B cell (primary cell): ENCODE measurements around the gene EBPL. TPM values are rescaled to one million over a fixed set of nuclear protein-coding genes. Genes with fewer than 3 reads are reported as not detected.

Experiments
- ATAC-seq: fragments of 200-7000 bp; cut with Tn5 transposase; one replicate; pipeline ENCODE4 v1.10.0; 2021; ENCODE audit warnings: low read depth, mild to moderate bottlenecking, moderate number of reproducible peaks, moderate library complexity
- CTCF ChIA-PET: fragments of 350-600 bp; sonication (Branson Sonifier 250); formaldehyde crosslinking; loops from one replicate; lab custom pipeline; 2021; ENCODE audit warnings: antibody characterized with exemption, inconsistent platforms; lab: Charles Lee
- POLR2A ChIA-PET: fragments of 350-600 bp; sonication (Branson Sonifier 250); formaldehyde crosslinking; loops from one replicate; lab custom pipeline; 2021; ENCODE audit warnings: antibody characterized with exemption; lab: Charles Lee
- DNase-seq: peaks from one replicate; pipeline ENCODE4 v3.0.0; 2013
- H2AFZ ChIP-seq: 2 replicates; pipeline ENCODE4 v1.6.1; 2012; ENCODE audit warnings: mild to moderate bottlenecking, low read depth, low read length; ENCODE audit not compliant: insufficient read depth, poor library complexity, severe bottlenecking
- H3K27ac ChIP-seq, 2 donors: 1 replicate in 1 of 2; 2 replicates in 1 of 2; pipeline ENCODE4 v1.5.1; 2012 to 2013; ENCODE audit warnings: low read length in 2 of 2, mild to moderate bottlenecking in 2 of 2, moderate library complexity in 1 of 2
- H3K27me3 ChIP-seq, 4 experiments: fragments of 200-600 bp in 1 of 4; sonication (generic) in 1 of 4; replicated peaks in 1 of 4; 1 replicate in 2 of 4; 2 replicates in 2 of 4; pipeline versions ENCODE4 v1.6.1 to v1.7.0; 2013 to 2016; ENCODE audit warnings: low read length in 3 of 4, mild to moderate bottlenecking in 2 of 4, mixed read lengths in 1 of 4, moderate library complexity in 1 of 4; ENCODE audit not compliant: insufficient read depth in 4 of 4, control insufficient read depth in 3 of 4; ENCODE audit errors: control extremely low read depth in 1 of 4
- H3K36me3 ChIP-seq, 2 experiments: replicated peaks in 1 of 2; 1 replicate in 1 of 2; 2 replicates in 1 of 2; pipeline versions ENCODE4 v1.6.1 to v1.7.1; 2013; ENCODE audit warnings: low read length in 1 of 2; ENCODE audit not compliant: insufficient read depth in 2 of 2, control insufficient read depth in 1 of 2; ENCODE audit errors: control extremely low read depth in 1 of 2, extremely low read depth in 1 of 2
- H3K4me1 ChIP-seq, 2 donors: fragments of 200-600 bp in 1 of 2; sonication (generic) in 1 of 2; 1 replicate in 1 of 2; 2 replicates in 1 of 2; pipeline versions ENCODE4 v1.5.1 to v1.6.1; 2013 to 2017; ENCODE audit warnings: low read length in 2 of 2; ENCODE audit not compliant: control insufficient read depth in 2 of 2, insufficient read depth in 2 of 2
- H3K4me2 ChIP-seq: replicated peaks from 2 replicates; pipeline ENCODE3; 2012; ENCODE audit warnings: mild to moderate bottlenecking, low read depth, low read length; ENCODE audit not compliant: poor library complexity, severe bottlenecking
- H3K4me3 ChIP-seq, 5 experiments: fragments of 200-600 bp in 1 of 5; sonication (generic) in 1 of 5; 1 replicate in 3 of 5; 2 replicates in 2 of 5; pipeline versions ENCODE4 v1.5.1 to v1.7.0; 2011 to 2016; ENCODE audit warnings: low read length in 4 of 5, mild to moderate bottlenecking in 4 of 5, low read depth in 2 of 5, control low read depth in 1 of 5, moderate library complexity in 1 of 5; ENCODE audit not compliant: insufficient read depth in 1 of 5; ENCODE audit errors: control extremely low read depth in 1 of 5, extremely low read depth in 1 of 5
- H3K79me2 ChIP-seq: fragments of 200-600 bp; sonication (generic); one replicate; pipeline ENCODE4 v1.6.0; 2016; ENCODE audit warnings: low read length; ENCODE audit not compliant: control insufficient read depth, insufficient read depth
- H3K9ac ChIP-seq: fragments of 200-600 bp; sonication (generic); 2 replicates; pipeline ENCODE4 v1.6.1; 2017; ENCODE audit warnings: mild to moderate bottlenecking, low read length, moderate library complexity
- H3K9me3 ChIP-seq, 3 donors: one replicate each; pipeline versions ENCODE4 v1.6.1 to v1.7.1; 2013; ENCODE audit warnings: low read length in 2 of 3; ENCODE audit not compliant: control insufficient read depth in 2 of 3, insufficient read depth in 1 of 3; ENCODE audit errors: control extremely low read depth in 1 of 3
- H4K20me1 ChIP-seq: 2 replicates; pipeline ENCODE4 v1.6.0; 2012; ENCODE audit warnings: mild to moderate bottlenecking, low read length; ENCODE audit not compliant: insufficient read depth, control insufficient read depth, poor library complexity, severe bottlenecking
- H3K27ac Mint-ChIP-seq: one replicate; pipeline ENCODE4 v1.8.0; 2021; ENCODE audit warnings: mixed read lengths
- H3K27me3 Mint-ChIP-seq: one replicate; pipeline ENCODE4 v1.8.0; 2021; ENCODE audit warnings: mixed read lengths
- H3K4me1 Mint-ChIP-seq: one replicate; pipeline ENCODE4 v1.8.0; 2021; ENCODE audit warnings: mixed read lengths
- H3K4me3 Mint-ChIP-seq: one replicate; pipeline ENCODE4 v1.8.0; 2021; ENCODE audit warnings: mixed read lengths
- H3K9me3 Mint-ChIP-seq: one replicate; pipeline ENCODE4 v1.8.0; 2022; ENCODE audit warnings: mixed read lengths; ENCODE audit not compliant: insufficient read depth
- EZH2 ChIP-seq: IDR thresholded peaks from 2 replicates; pipeline ENCODE4 v1.6.1; 2012; ENCODE audit warnings: borderline replicate concordance, low read depth, mild to moderate bottlenecking, moderate library complexity, low read length; ENCODE audit not compliant: insufficient read depth, poor library complexity, severe bottlenecking
- WGBS: methylation state at CpG from one replicate; pipeline ENCODE4 v1.1.5; 2013; ENCODE audit warnings: missing lambda C conversion rate; ENCODE audit not compliant: insufficient coverage; 5-methylcytosine and 5-hydroxymethylcytosine counted together
- intact Hi-C: fragments of 100-400 bp; cut with micrococcal nuclease; formaldehyde crosslinking; loops from one replicate; pipeline ENCODE4 v1.10.0; 2022
- polyA plus RNA-seq: library from polyadenylated mRNA; depleted of rRNA; stranded (reverse); fragments of >200 nt; gene quantifications from 2 replicates; pipeline ENCODE4 v1.2.3, GENCODE V29; 2012
- total RNA-seq, 2 donors: library from RNA; stranded (reverse); fragments of 120-200 nt in 1 of 2; gene quantifications; 1 replicate in 1 of 2; 2 replicates in 1 of 2; pipeline versions ENCODE4 v1.2.3 to v1.2.4, GENCODE V29; 2013 to 2022
- TF ChIP-seq, protein P1 (sequence below): fragments of 200-600 bp; IDR thresholded peaks from one replicate; pipeline ENCODE4 v1.8.0; 2022; ENCODE audit warnings: antibody characterized with exemption, mild to moderate bottlenecking

The EBPL gene
- total and polyA plus RNA-seq, 2 donors (not counting 1 experiment from before 2014, with no cell fraction given) = 16.0 to 20.1 TPM

- Histone ChIP-seq H3K9ac (no peak overlapping the region), H3K4me3 (no peak overlapping the region), H3K36me3 (no peaks in the 10 kb centered on the region), H3K9me3 (no peaks in the 10 kb centered on the region), H3K4me1 (peaks cover 13 to 15% of the 10 kb centered on the region in 2 donors), H3K4me2 (no peak overlapping the region), H2AFZ (no peak overlapping the region), H3K79me2 (no peaks in the 10 kb centered on the region), H4K20me1 (no peaks in the 10 kb centered on the region), H3K27me3 (no peaks in the 10 kb centered on the region), H3K27ac (no peak overlapping the region)
- no peaks in the 10 kb centered on the region for H3K27me3 Mint-ChIP-seq
- ChIA-PET CTCF (interaction anchor here (1.2 kb wide), 1 partner anchor 34 kb away, joined by 4 read pairs; no protein-coding TSS in a partner anchor), POLR2A (interaction anchor here (1.2 kb wide), 1 partner anchor 12 kb away, joined by 4 read pairs; no protein-coding TSS in a partner anchor)
- peaks cover 37% of the 10 kb centered on the region for H3K4me1 Mint-ChIP-seq
- intact Hi-C loops = loop anchor here (2.0 to 5.0 kb wide), 2 partner anchors 13 to 50 kb away; partner anchors contain the start of genes ARL11 and EBPL
- H3K27ac Mint-ChIP-seq = peak overlapping the region; percentile 26
- DNase-seq (no peak), ATAC-seq (no peak)
- no peak for TF ChIP-seq EZH2
- TF ChIP-seq, protein P1, sequence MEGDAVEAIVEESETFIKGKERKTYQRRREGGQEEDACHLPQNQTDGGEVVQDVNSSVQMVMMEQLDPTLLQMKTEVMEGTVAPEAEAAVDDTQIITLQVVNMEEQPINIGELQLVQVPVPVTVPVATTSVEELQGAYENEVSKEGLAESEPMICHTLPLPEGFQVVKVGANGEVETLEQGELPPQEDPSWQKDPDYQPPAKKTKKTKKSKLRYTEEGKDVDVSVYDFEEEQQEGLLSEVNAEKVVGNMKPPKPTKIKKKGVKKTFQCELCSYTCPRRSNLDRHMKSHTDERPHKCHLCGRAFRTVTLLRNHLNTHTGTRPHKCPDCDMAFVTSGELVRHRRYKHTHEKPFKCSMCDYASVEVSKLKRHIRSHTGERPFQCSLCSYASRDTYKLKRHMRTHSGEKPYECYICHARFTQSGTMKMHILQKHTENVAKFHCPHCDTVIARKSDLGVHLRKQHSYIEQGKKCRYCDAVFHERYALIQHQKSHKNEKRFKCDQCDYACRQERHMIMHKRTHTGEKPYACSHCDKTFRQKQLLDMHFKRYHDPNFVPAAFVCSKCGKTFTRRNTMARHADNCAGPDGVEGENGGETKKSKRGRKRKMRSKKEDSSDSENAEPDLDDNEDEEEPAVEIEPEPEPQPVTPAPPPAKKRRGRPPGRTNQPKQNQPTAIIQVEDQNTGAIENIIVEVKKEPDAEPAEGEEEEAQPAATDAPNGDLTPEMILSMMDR = no peak
- 90% methylated on average over 2 of the region's 4 CpGs for WGBS
- H3K4me3 Mint-ChIP-seq = peak overlapping the region; percentile 39
- H3K9me3 Mint-ChIP-seq = no peaks in the 10 kb centered on the region
Observed at GRCh38 chr13:49641801-49642291, 49.4 kb downstream of the EBPL start.

DNA sequence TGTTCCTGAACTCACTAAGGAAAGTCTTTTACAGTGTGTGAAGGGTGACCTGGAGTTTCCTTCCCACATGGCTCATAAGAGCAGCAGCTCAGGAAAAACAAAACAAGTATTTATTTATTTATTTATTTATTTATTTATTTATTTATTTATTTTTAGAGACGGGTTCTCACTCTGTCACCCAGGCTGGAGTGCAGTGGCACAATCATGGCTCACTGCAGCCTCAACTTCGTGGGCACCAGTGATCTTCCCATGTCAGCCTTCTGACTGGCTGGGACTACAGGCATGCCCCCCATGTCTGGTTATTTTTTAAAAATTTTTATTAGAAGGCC, 52.6 kb downstream of the EBPL start:
- peaks cover 0 to 4% of the 10 kb centered on the region in 2 experiments for H3K36me3 ChIP-seq
- Mint-ChIP-seq H3K27ac (no peak overlapping the region), H3K4me3 (no peak overlapping the region), H3K27me3 (no peaks in the 10 kb centered on the region), H3K4me1 (peaks cover 52% of the 10 kb centered on the region), H3K9me3 (no peaks in the 10 kb centered on the region)
- peaks cover 4% of the 10 kb centered on the region for H3K79me2 ChIP-seq
- H4K20me1 ChIP-seq = peaks cover under 1% of the 10 kb centered on the region
- no peak overlapping the region for H3K9ac ChIP-seq
- H3K27ac ChIP-seq = no peak overlapping the region
- ChIA-PET CTCF (no interaction called here), POLR2A (no interaction called here)
- TF ChIP-seq, protein P1 = no peak
- no peak for TF ChIP-seq EZH2
- WGBS = no CpG with 5 or more reads among the region's 2 CpGs
- H2AFZ ChIP-seq = no peak overlapping the region
- H3K4me3 ChIP-seq = no peak overlapping the region
- no peak for DNase-seq
- H3K4me2 ChIP-seq = no peak overlapping the region
- H3K4me1 ChIP-seq = peaks cover 26 to 31% of the 10 kb centered on the region in 2 donors
- H3K9me3 ChIP-seq = no peaks in the 10 kb centered on the region
- no peak for ATAC-seq
- intact Hi-C loops = no loop called here
- no peaks in the 10 kb centered on the region for H3K27me3 ChIP-seq
